Measurements from ENCODE around the gene BCL7C. TPM values are rescaled to one million over a fixed set of nuclear protein-coding genes. Genes with fewer than 3 reads are reported as not detected.

BCL7C gene
- total and polyA plus RNA-seq, 10 of the 15 experiments (the other 5 are each of a cell fraction or from before 2014, with no cell fraction given) = 1.1 to 30.5 (median 13.7) TPM

- TF ChIP-seq HCFC1 (IDR thresholded peaks at IDR 0.05; ENCODE audit: low read length) (no peak), SIX5 (IDR thresholded peaks at IDR 0.05; ENCODE audit: low read depth, low read length, severe bottlenecking) (peak; percentile 10), SMC3 (IDR thresholded peaks at IDR 0.05; ENCODE audit: borderline replicate concordance, low read length) (peak; percentile 64), ZBTB11 (CRISPR knock-in tag; IDR thresholded peaks at IDR 0.05) (no peak), ZZZ3 (IDR thresholded peaks at IDR 0.05; ENCODE audit: control insufficient read depth, insufficient read length, low read depth) (no peak), ZNF217 (IDR thresholded peaks at IDR 0.05) (no peak), CEBPZ (IDR thresholded peaks at IDR 0.05; ENCODE audit: low read depth, low read length) (no peak), NFIC (IDR thresholded peaks at IDR 0.05; ENCODE audit: low read depth, low read length) (no peak), FOXK2 (IDR thresholded peaks at IDR 0.05) (no peak), RCOR1 (conservative IDR thresholded peaks at IDR 0.05; ENCODE audit: low read depth, low read length) (no peak)
- TF ChIP-seq, protein P1, sequence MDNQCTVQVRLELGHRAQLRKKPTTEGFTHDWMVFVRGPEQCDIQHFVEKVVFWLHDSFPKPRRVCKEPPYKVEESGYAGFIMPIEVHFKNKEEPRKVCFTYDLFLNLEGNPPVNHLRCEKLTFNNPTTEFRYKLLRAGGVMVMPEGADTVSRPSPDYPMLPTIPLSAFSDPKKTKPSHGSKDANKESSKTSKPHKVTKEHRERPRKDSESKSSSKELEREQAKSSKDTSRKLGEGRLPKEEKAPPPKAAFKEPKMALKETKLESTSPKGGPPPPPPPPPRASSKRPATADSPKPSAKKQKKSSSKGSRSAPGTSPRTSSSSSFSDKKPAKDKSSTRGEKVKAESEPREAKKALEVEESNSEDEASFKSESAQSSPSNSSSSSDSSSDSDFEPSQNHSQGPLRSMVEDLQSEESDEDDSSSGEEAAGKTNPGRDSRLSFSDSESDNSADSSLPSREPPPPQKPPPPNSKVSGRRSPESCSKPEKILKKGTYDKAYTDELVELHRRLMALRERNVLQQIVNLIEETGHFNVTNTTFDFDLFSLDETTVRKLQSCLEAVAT (IDR thresholded peaks at IDR 0.05) = no peak
- TF ChIP-seq, protein P2, sequence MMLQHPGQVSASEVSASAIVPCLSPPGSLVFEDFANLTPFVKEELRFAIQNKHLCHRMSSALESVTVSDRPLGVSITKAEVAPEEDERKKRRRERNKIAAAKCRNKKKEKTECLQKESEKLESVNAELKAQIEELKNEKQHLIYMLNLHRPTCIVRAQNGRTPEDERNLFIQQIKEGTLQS (IDR thresholded peaks at IDR 0.05; ENCODE audit: borderline replicate concordance, extremely low read depth, low read depth, low read length) = no peak
- TF ChIP-seq, protein P3, sequence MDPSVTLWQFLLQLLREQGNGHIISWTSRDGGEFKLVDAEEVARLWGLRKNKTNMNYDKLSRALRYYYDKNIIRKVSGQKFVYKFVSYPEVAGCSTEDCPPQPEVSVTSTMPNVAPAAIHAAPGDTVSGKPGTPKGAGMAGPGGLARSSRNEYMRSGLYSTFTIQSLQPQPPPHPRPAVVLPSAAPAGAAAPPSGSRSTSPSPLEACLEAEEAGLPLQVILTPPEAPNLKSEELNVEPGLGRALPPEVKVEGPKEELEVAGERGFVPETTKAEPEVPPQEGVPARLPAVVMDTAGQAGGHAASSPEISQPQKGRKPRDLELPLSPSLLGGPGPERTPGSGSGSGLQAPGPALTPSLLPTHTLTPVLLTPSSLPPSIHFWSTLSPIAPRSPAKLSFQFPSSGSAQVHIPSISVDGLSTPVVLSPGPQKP (IDR thresholded peaks at IDR 0.05; ENCODE audit: low read depth, low read length) = peak; percentile 27; the same call in 1 of the 2 replicates
- TF ChIP-seq, protein P4, sequence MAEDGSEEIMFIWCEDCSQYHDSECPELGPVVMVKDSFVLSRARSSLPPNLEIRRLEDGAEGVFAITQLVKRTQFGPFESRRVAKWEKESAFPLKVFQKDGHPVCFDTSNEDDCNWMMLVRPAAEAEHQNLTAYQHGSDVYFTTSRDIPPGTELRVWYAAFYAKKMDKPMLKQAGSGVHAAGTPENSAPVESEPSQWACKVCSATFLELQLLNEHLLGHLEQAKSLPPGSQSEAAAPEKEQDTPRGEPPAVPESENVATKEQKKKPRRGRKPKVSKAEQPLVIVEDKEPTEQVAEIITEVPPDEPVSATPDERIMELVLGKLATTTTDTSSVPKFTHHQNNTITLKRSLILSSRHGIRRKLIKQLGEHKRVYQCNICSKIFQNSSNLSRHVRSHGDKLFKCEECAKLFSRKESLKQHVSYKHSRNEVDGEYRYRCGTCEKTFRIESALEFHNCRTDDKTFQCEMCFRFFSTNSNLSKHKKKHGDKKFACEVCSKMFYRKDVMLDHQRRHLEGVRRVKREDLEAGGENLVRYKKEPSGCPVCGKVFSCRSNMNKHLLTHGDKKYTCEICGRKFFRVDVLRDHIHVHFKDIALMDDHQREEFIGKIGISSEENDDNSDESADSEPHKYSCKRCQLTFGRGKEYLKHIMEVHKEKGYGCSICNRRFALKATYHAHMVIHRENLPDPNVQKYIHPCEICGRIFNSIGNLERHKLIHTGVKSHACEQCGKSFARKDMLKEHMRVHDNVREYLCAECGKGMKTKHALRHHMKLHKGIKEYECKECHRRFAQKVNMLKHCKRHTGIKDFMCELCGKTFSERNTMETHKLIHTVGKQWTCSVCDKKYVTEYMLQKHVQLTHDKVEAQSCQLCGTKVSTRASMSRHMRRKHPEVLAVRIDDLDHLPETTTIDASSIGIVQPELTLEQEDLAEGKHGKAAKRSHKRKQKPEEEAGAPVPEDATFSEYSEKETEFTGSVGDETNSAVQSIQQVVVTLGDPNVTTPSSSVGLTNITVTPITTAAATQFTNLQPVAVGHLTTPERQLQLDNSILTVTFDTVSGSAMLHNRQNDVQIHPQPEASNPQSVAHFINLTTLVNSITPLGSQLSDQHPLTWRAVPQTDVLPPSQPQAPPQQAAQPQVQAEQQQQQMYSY (CRISPR knock-in tag; IDR thresholded peaks at IDR 0.05) = no peak
Observed at GRCh38 chr16:30941600-30942425, 47.9 kb upstream of the BCL7C start (continued).

Measured in GM12878 (cell line).